CD4-positive, alpha-beta T cell treated with Interleukin-12 subunit alpha and Interleukin-12 subunit beta, for 1 hour (primary cell): ENCODE data around the gene STARD13.
"Not testable (repeated sequence)": the region's sequence is repeated elsewhere in the genome, so short reads cannot be mapped to it uniquely, and the experiment has no call there.

Experiments used
- DNase-seq: peaks from one replicate; pipeline ENCODE4 v3.0.0-alpha.2; 2020

STARD13 gene

GRCh38 chr13:33169273-33169980 is 116.1 kb downstream of the STARD13 start:
- DNase-seq: no peak

GRCh38 chr13:33168321-33168960 is 117.1 kb downstream of the STARD13 start:
- DNase-seq: no peak

- DNase-seq: no peak
Observed at GRCh38 chr13:33167491-33167890, 118.1 kb downstream of the STARD13 start.

GRCh38 chr13:33165787-33166186 is 119.8 kb downstream of the STARD13 start:
- DNase-seq: no peak

GRCh38 chr13:33164331-33164730 is 121.2 kb downstream of the STARD13 start:
- no peak for DNase-seq

- DNase-seq: not testable (repeated sequence)
Observed at GRCh38 chr13:33162725-33163124, 122.8 kb downstream of the STARD13 start.

- DNase-seq: no peak
Observed at GRCh38 chr13:33158816-33159215, 126.7 kb downstream of the STARD13 start.

GRCh38 chr13:33158271-33158670 is 127.3 kb downstream of the STARD13 start:
- no peak for DNase-seq

- DNase-seq: no peak
Observed at GRCh38 chr13:33154911-33155310, 130.6 kb downstream of the STARD13 start.

- no peak for DNase-seq
Observed at GRCh38 chr13:33153421-33154404, 131.8 kb downstream of the STARD13 start.

GRCh38 chr13:33152389-33152788 is 133.2 kb downstream of the STARD13 start:
- no peak for DNase-seq

- no peak for DNase-seq
Observed at GRCh38 chr13:33150662-33151061, 134.9 kb downstream of the STARD13 start.

- DNase-seq: no peak
Observed at GRCh38 chr13:33150126-33150525, 135.4 kb downstream of the STARD13 start.

- DNase-seq: no peak
Observed at GRCh38 chr13:33147832-33148231, 137.7 kb downstream of the STARD13 start.

- no peak for DNase-seq
Observed at GRCh38 chr13:33146843-33147611, 138.5 kb downstream of the STARD13 start.

- DNase-seq: no peak
Observed at GRCh38 chr13:33145667-33146066, 139.9 kb downstream of the STARD13 start.

- DNase-seq: no peak
Observed at GRCh38 chr13:33144358-33144784, 141.2 kb downstream of the STARD13 start.

- no peak for DNase-seq
Observed at GRCh38 chr13:33139780-33140535, 145.6 kb downstream of the STARD13 start.

- no peak for DNase-seq
Observed at GRCh38 chr13:33139184-33139583, 146.4 kb downstream of the STARD13 start.

GRCh38 chr13:33138441-33138840 is 147.1 kb downstream of the STARD13 start:
- no peak for DNase-seq

- no peak for DNase-seq
Observed at GRCh38 chr13:33137721-33138120, 147.8 kb downstream of the STARD13 start.

GRCh38 chr13:33135097-33135496 is 150.5 kb downstream of the STARD13 start:
- DNase-seq: no peak
